ACC112 (cell line): ENCODE data around the gene CCDC188.

Experiments
- H2AFZ ChIP-seq: fragments of 200-600 bp; sonication (generic); one replicate; pipeline ENCODE4 v1.6.0; 2017; ENCODE audit warnings: antibody characterized with exemption, low read length; ENCODE audit not compliant: unreplicated experiment
- H3K27ac ChIP-seq: fragments of 200-600 bp; sonication (generic); 2 replicates; pipeline ENCODE4 v1.5.1; 2014; ENCODE audit warnings: low read depth, mild to moderate bottlenecking, antibody characterized with exemption, low read length, moderate library complexity
- H3K27me3 ChIP-seq: fragments of 200-600 bp; sonication (generic); 2 replicates; pipeline ENCODE4 v1.6.1; 2014; ENCODE audit warnings: mild to moderate bottlenecking, antibody characterized with exemption, low read length, moderate library complexity, mixed read lengths; ENCODE audit not compliant: insufficient read depth
- H3K36me3 ChIP-seq: fragments of 200-600 bp; sonication (generic); 2 replicates; pipeline ENCODE4 v1.6.1; 2016; ENCODE audit warnings: mild to moderate bottlenecking, antibody characterized with exemption, low read length, moderate library complexity, mixed read lengths; ENCODE audit not compliant: insufficient read depth
- H3K4me1 ChIP-seq: fragments of 200-600 bp; sonication (generic); one replicate; pipeline ENCODE4 v1.6.1; 2016; ENCODE audit warnings: low read length, mixed read lengths; ENCODE audit not compliant: insufficient read depth, unreplicated experiment, control insufficient read depth
- H3K4me3 ChIP-seq: fragments of 200-600 bp; sonication (generic); 2 replicates; pipeline ENCODE4 v1.5.1; 2014; ENCODE audit warnings: mild to moderate bottlenecking, low read depth, low read length
- H3K79me2 ChIP-seq: fragments of 200-600 bp; sonication (generic); one replicate; pipeline ENCODE4 v1.6.0; 2016; ENCODE audit warnings: low read length; ENCODE audit not compliant: control insufficient read depth, unreplicated experiment, insufficient read depth

Gene CCDC188

GRCh38 chr22:20192972-20193760, 42.3 kb upstream of the CCDC188 start:
- no peaks in the 10 kb centered on the region for H3K36me3 ChIP-seq
- no peaks in the 10 kb centered on the region for H3K27me3 ChIP-seq
- no peaks in the 10 kb centered on the region for H3K79me2 ChIP-seq
- H3K27ac ChIP-seq: no peak overlapping the region
- no peak overlapping the region for H2AFZ ChIP-seq
- no peaks in the 10 kb centered on the region for H3K4me1 ChIP-seq
- no peak overlapping the region for H3K4me3 ChIP-seq

- Histone ChIP-seq H3K79me2 (no peaks in the 10 kb centered on the region), H3K27ac (no peak overlapping the region), H3K4me1 (no peaks in the 10 kb centered on the region), H3K4me3 (no peak overlapping the region), H2AFZ (no peak overlapping the region), H3K27me3 (no peaks in the 10 kb centered on the region), H3K36me3 (no peaks in the 10 kb centered on the region)
Measured at GRCh38 chr22:20192293-20192971, 41.6 kb upstream of the CCDC188 start.

GRCh38 chr22:20191803-20192202, 40.9 kb upstream of the CCDC188 start:
- H3K4me1 ChIP-seq: no peaks in the 10 kb centered on the region
- no peaks in the 10 kb centered on the region for H3K27me3 ChIP-seq
- no peak overlapping the region for H2AFZ ChIP-seq
- H3K36me3 ChIP-seq: no peaks in the 10 kb centered on the region
- H3K27ac ChIP-seq: no peak overlapping the region
- H3K4me3 ChIP-seq: no peak overlapping the region
- H3K79me2 ChIP-seq: no peaks in the 10 kb centered on the region

GRCh38 chr22:20191000-20191515, 40.2 kb upstream of the CCDC188 start:
- no peaks in the 10 kb centered on the region for H3K27me3 ChIP-seq
- no peak overlapping the region for H2AFZ ChIP-seq
- no peaks in the 10 kb centered on the region for H3K79me2 ChIP-seq
- no peak overlapping the region for H3K4me3 ChIP-seq
- no peaks in the 10 kb centered on the region for H3K4me1 ChIP-seq
- H3K27ac ChIP-seq: no peak overlapping the region
- no peaks in the 10 kb centered on the region for H3K36me3 ChIP-seq

- no peaks in the 10 kb centered on the region for H3K27me3 ChIP-seq
- H3K4me3 ChIP-seq: no peak overlapping the region
- H3K27ac ChIP-seq: no peak overlapping the region
- H3K79me2 ChIP-seq: no peaks in the 10 kb centered on the region
- no peak overlapping the region for H2AFZ ChIP-seq
- no peaks in the 10 kb centered on the region for H3K4me1 ChIP-seq
- H3K36me3 ChIP-seq: no peaks in the 10 kb centered on the region
Measured at GRCh38 chr22:20188567-20188877, 37.7 kb upstream of the CCDC188 start.

GRCh38 chr22:20187777-20188566, 37.1 kb upstream of the CCDC188 start:
- H3K27ac ChIP-seq: no peak overlapping the region
- no peaks in the 10 kb centered on the region for H3K27me3 ChIP-seq
- H3K79me2 ChIP-seq: no peaks in the 10 kb centered on the region
- H3K4me1 ChIP-seq: no peaks in the 10 kb centered on the region
- no peak overlapping the region for H3K4me3 ChIP-seq
- H2AFZ ChIP-seq: no peak overlapping the region
- H3K36me3 ChIP-seq: no peaks in the 10 kb centered on the region

GRCh38 chr22:20186871-20187546, 36.2 kb upstream of the CCDC188 start:
- Histone ChIP-seq H3K79me2 (no peaks in the 10 kb centered on the region), H3K4me1 (no peaks in the 10 kb centered on the region), H3K27me3 (no peaks in the 10 kb centered on the region), H3K27ac (no peak overlapping the region), H2AFZ (no peak overlapping the region), H3K36me3 (no peaks in the 10 kb centered on the region), H3K4me3 (no peak overlapping the region)

- no peak overlapping the region for H2AFZ ChIP-seq
- no peaks in the 10 kb centered on the region for H3K4me1 ChIP-seq
- H3K27me3 ChIP-seq: no peaks in the 10 kb centered on the region
- H3K27ac ChIP-seq: no peak overlapping the region
- H3K79me2 ChIP-seq: no peaks in the 10 kb centered on the region
- H3K36me3 ChIP-seq: no peaks in the 10 kb centered on the region
- H3K4me3 ChIP-seq: no peak overlapping the region
Measured at GRCh38 chr22:20186183-20186870, 35.5 kb upstream of the CCDC188 start.

- no peak overlapping the region for H3K4me3 ChIP-seq
- no peaks in the 10 kb centered on the region for H3K27me3 ChIP-seq
- no peaks in the 10 kb centered on the region for H3K36me3 ChIP-seq
- H3K4me1 ChIP-seq: no peaks in the 10 kb centered on the region
- no peaks in the 10 kb centered on the region for H3K79me2 ChIP-seq
- H2AFZ ChIP-seq: no peak overlapping the region
- no peak overlapping the region for H3K27ac ChIP-seq
Measured at GRCh38 chr22:20185750-20186149, 34.9 kb upstream of the CCDC188 start.
